HG03520 (cell line): ENCODE measurements around the gene KRTAP5-8.
"Not testable (repeated sequence)": the region's sequence is repeated elsewhere in the genome, so short reads cannot be mapped to it uniquely, and the experiment has no call there.

ENCODE experiments used
- ATAC-seq: cut with Tn5 transposase; IDR thresholded peaks from one replicate; pipeline ENCODE4 v1.9.1; 2021; ENCODE audit warnings: mild to moderate bottlenecking, moderate library complexity; ENCODE audit not compliant: unreplicated experiment

The KRTAP5-8 gene

DNA sequence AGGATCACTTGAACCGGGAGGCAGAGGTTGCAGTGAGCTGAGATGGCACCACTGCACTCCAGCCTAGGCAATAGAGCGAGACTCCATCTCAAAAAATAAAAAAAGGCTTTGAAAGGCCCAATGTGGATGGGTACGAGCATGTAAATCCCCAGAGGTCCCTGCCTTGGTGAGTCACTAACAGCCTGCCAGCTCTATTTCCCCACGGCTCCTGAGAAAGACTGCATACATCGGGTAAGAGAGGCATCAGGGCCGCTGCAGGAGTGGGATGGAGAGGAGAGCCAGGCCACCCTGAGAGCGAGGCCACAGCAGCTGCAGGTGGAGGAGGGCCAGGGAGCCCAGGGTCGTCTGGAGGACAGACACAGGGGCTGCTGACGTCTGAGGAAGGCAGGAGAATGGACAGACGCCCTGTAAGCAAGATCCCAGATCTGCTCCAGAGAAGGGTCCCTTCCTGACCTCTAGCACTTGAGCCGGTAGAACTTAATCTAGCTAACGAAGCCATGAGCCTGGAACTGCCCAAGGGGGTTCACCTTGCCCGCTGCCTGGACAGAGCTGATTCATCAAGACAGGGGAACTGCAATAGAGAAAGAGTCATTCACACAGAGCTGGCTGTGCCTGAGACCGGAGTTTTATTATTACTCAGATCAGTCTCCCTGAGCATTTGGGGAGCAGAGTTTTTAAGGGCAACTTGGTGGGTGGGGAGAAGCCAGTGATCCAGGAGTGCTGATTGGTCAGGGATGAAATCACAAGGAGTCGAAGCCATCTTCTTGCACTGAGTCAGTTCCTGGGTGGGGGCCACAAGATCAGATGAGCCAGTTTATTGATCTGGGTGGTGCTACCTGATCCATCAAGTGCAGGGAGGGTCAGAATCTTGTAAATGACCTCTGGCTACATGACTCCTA lies 5.3 kb downstream of the KRTAP5-8 start:
- ATAC-seq, result no peak

GRCh38 chr11:71543866-71544265 lies 6.0 kb downstream of the KRTAP5-8 start:
- ATAC-seq, result no peak

DNA sequence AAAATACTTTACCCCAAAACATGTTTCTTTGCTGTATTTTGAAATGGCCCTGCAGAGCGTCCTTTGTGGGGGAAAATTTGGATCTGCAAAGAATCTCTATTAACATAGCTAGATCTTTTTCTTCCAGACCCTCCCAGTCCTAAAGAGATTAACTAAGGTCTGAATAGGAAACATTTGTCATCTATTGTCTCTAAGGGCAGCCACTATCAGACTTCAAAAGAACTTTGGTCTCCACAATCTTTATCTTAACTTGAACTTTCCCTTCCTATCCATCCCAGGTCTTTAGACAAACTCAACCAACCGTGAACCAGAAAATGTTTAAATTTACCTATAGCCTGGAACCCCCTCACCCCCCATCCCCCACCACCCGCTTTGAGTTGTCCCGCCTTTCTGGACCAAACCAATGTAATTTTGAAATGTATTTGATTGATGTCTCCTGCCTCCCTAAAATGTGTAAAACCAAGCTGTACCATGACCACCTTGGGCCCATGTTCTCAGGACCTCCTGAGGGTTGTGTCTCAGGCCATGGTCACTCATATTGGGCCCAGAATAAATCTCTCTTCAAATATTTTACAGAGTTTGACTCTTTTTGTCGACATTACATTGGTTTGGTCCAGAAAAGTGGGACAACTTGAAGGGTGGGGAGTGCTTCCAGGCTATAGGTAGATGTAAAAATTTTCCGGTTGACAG lies 6.8 kb downstream of the KRTAP5-8 start:
- ATAC-seq, result no peak

DNA sequence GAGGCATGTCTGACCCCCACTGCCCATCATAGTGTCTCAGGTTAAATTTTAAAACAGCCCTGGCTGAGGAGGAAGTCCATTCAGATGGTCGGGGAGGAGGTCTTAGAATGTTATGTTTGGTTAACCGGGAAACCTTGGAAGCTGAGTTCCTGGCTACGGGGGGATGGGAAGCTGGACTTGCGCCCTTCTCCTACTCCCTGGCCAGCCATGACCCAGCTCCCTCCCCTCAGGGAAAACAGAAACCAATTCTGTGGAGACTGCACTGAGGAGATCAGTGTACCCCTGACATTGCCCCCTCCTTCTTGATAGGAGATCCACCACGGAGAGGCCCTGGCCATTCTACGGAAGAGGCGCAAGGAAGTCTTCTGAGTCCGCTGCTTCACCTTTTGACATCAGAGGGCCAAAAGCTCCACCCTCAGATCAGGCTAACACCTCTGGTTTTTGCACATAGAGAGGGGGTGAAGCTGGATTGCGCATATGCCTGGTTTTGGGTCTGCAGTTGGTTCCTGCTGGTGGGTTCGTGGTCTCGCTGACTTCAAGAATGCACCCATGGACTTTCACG lies 7.7 kb downstream of the KRTAP5-8 start:
- ATAC-seq, result no peak

DNA sequence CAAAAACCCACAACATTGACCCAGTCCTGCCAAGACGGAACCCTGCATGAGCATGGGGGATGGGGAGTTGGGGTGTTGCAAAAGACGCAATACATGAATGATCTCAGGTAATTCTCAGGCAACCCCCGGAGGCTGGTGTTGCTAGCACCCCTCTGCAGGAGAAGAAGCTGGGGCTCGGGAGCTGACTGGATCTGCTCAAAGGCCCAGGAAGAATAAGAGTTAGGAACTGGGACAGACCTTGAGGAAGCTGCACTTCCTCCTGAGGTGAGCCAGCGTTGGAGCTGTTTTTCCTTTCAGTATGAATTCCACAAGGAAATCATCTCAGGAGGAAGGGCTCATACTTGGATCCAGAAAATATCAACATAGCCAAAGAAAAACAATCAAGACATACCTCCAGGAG lies 10.3 kb downstream of the KRTAP5-8 start, which contains the start of gene KRTAP5-9:
KRTAP5-9 (plus strand) TSS at position 301 of the 400 bp plus-strand sequence. CDS start 238 bp downstream, outside the sequence.
- ATAC-seq, result no peak

GRCh38 chr11:71548716-71549151 lies 10.9 kb downstream of the KRTAP5-8 start:
- no peak for ATAC-seq

GRCh38 chr11:71551711-71552110 lies 13.9 kb downstream of the KRTAP5-8 start:
- no peak for ATAC-seq

- ATAC-seq, result no peak
Measured at GRCh38 chr11:71554996-71555395, 17.2 kb downstream of the KRTAP5-8 start.

- no peak for ATAC-seq
Measured at GRCh38 chr11:71555508-71555907, 17.7 kb downstream of the KRTAP5-8 start.

GRCh38 chr11:71556018-71556417 lies 18.2 kb downstream of the KRTAP5-8 start:
- no peak for ATAC-seq

GRCh38 chr11:71557257-71557656 lies 19.4 kb downstream of the KRTAP5-8 start:
- ATAC-seq, result no peak

GRCh38 chr11:71558996-71559395 lies 21.2 kb downstream of the KRTAP5-8 start:
- ATAC-seq, result no peak

GRCh38 chr11:71562120-71562519 lies 24.3 kb downstream of the KRTAP5-8 start:
- no peak for ATAC-seq

DNA sequence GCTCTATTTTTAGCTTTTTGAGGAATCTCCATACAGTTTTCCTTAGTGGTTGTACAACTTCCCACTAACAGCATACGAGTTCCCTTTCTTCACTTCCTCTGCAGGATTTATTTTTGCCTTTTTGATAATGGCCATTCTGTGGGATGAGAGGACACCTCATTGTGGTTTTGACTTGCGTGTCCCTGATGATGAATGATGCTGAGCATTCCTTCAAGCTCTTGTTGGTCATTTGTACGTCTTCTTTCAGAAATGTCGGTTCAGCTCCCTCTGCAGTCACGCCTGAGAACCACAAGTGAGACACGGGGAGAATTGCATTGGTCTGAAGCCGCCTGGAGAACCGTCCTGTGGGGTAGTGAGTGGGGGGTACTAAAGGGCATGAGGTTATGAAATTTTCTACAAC lies 25.6 kb downstream of the KRTAP5-8 start:
- ATAC-seq, result no peak

GRCh38 chr11:71564430-71564829 lies 26.6 kb downstream of the KRTAP5-8 start:
- no peak for ATAC-seq

DNA sequence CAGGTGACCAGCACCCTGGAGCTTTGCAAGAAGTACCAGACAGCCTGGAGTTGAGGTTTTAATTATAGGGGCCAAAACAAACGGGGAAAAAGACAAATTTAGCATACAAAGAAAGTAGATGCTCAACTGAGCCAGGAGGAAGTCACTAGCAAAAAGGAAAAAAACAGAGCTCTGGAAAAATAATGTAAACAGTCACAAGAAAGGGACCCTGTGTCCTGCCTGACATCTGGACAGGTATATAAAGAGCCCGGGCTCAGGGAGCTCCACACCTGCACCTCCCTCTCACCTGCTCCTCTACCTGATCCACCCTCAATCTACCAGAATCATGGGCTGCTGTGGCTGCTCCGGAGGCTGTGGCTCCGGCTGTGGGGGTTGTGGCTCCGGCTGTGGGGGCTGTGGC lies 27.4 kb downstream of the KRTAP5-8 start, which contains the start of gene KRTAP5-10:
KRTAP5-10 (plus strand) TSS at position 301 of the 400 bp plus-strand sequence; CDS start at position 326, 25 bp downstream.
- ATAC-seq, result no peak

DNA sequence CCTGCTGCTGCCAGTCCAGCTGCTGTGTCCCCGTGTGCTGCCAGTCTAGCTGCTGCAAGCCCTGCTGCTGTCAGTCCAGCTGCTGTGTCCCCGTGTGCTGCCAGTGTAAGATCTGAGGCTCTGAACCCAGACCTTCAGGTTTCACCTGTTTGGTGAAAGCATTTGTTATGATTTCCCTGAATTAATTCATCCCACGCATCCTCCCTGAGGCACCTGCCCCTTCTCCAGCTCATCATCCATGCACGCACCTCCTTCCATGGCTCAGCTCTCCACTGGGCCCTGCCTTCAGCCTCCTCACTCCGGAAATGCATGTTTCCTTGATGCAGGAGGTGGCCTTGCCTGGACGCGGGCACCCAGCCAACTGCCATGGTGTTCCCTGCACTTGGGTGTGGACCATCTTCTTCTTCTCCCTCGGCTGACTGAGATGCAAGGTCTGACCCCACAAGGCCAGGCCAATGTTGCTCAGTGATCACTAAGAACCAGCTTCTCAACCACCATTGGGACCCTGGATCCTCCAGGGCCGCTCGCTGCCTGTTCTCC lies 28.3 kb downstream of the KRTAP5-8 start:
- no peak for ATAC-seq

- not testable (repeated sequence) for ATAC-seq
Measured at GRCh38 chr11:71566626-71567599, 29.1 kb downstream of the KRTAP5-8 start.

DNA sequence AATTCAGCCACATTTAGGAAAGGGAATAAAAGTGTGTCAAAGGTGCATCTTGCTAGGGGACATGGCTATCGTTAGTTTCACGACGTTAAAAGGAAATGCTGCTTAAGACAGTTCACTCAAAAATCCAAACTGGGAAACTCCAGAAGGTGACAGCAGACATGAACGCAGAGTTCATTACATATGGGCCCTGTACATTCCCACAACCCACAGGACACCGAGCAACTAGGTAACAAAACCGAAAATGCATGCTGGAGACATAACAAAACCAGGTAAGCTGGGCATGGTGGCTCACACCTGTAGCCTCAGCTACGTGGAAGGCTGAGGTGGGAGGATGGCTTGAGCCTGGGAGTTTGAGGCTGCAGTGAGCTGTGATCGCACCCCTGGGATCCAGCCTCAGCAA lies 29.8 kb downstream of the KRTAP5-8 start:
- ATAC-seq, result not testable (repeated sequence)
